Prostate gland (tissue), 2 donors: ENCODE data around the gene ACAA1. TPM values are rescaled to one million over a fixed set of nuclear protein-coding genes. Genes with fewer than 3 reads are reported as not detected.

Experiments
- DNase-seq: peaks from one replicate; pipeline ENCODE4 v3.0.0-alpha.2; 2019; ENCODE audit warnings: low spot score
- H3K27ac ChIP-seq, 2 donors: fragments of 200-600 bp; sonication (generic); 2 replicates each; pipeline ENCODE4 v1.5.1; 2017 to 2019
- H3K27me3 ChIP-seq: fragments of 200-600 bp; sonication (generic); replicated peaks from 2 replicates; pipeline ENCODE4 v1.5.1; 2019; ENCODE audit not compliant: insufficient read depth
- H3K36me3 ChIP-seq, 2 donors: fragments of 200-600 bp; sonication (generic); 1 replicate in 1 of 2; 2 replicates in 1 of 2; pipeline versions ENCODE4 v1.5.1 to v1.8.1; 2017 to 2019
- H3K4me1 ChIP-seq: fragments of 200-600 bp; sonication (generic); replicated peaks from 2 replicates; pipeline ENCODE4 v1.5.1; 2019
- H3K4me3 ChIP-seq, 2 donors: fragments of 200-600 bp; sonication (generic); 2 replicates each; pipeline ENCODE4 v1.5.1; 2017 to 2019
- H3K9me3 ChIP-seq: fragments of 200-600 bp; sonication (generic); 2 replicates; pipeline ENCODE4 v1.5.1; 2017
- CTCF ChIP-seq, 4 experiments: fragments of 200-600 bp in 2 of 4; fragments of 450-650 bp in 2 of 4; sonication (generic) in 2 of 4; IDR thresholded peaks; 1 replicate in 3 of 4; 2 replicates in 1 of 4; pipeline ENCODE4 v1.5.1; 2016 to 2019; ENCODE audit warnings: antibody characterized with exemption in 4 of 4, mild to moderate bottlenecking in 2 of 4, moderate library complexity in 2 of 4
- POLR2A ChIP-seq: fragments of 450-650 bp; IDR thresholded peaks from one replicate; pipeline ENCODE4 v1.6.1; 2016; ENCODE audit warnings: antibody characterized with exemption, mild to moderate bottlenecking
- POLR2AphosphoS5 ChIP-seq: sonication (generic); formaldehyde crosslinking; IDR thresholded peaks from one replicate; pipeline ENCODE4 v1.6.1; 2017; ENCODE audit warnings: antibody characterized with exemption
- WGBS: methylation state at CpG from one replicate; pipeline ENCODE4 v1.1.5; 2018; 5-methylcytosine and 5-hydroxymethylcytosine counted together
- intact Hi-C: fragments of 100-400 bp; cut with DNase I; formaldehyde crosslinking; loops from one replicate; pipeline ENCODE4 v1.14.2; 2022
- total RNA-seq, 2 donors: library from RNA; depleted of rRNA; stranded (reverse); fragments of >200 nt; gene quantifications; one replicate each; pipeline ENCODE4 v1.1.0, GENCODE V29; 2016

Gene ACAA1
- total RNA-seq, 2 donors from 2014 or later = 89.8 to 112 TPM

- intact Hi-C loops = loop anchor here (5.0 kb wide), 1 partner anchor 231 kb away; the partner anchor contains the start of gene XYLB
- no peak overlapping the region for H3K27ac ChIP-seq
- H3K36me3 ChIP-seq = no peaks in the 10 kb centered on the region
- no peaks in the 10 kb centered on the region for H3K27me3 ChIP-seq
- no peak for DNase-seq
- no peak for TF ChIP-seq CTCF (IDR thresholded peaks at IDR 0.05)
- no peak for TF ChIP-seq POLR2A
- no peak for TF ChIP-seq POLR2AphosphoS5
- WGBS = 84% methylated on average over 12 of the region's 12 CpGs
- no peak overlapping the region for H3K4me3 ChIP-seq
- H3K9me3 ChIP-seq = no peaks in the 10 kb centered on the region
- no peaks in the 10 kb centered on the region for H3K4me1 ChIP-seq
Observed at GRCh38 chr3:38116471-38117162, 20.3 kb downstream of the ACAA1 start.

GRCh38 chr3:38115645-38116427 lies 21.1 kb downstream of the ACAA1 start:
- no peak for TF ChIP-seq POLR2AphosphoS5
- TF ChIP-seq CTCF (IDR thresholded peaks at IDR 0.05) = no peak
- no peak for TF ChIP-seq POLR2A
- no peak overlapping the region for H3K4me3 ChIP-seq
- no peak overlapping the region for H3K27ac ChIP-seq
- WGBS = 77% methylated on average over 9 of the region's 9 CpGs
- no peaks in the 10 kb centered on the region for H3K4me1 ChIP-seq
- no peaks in the 10 kb centered on the region for H3K36me3 ChIP-seq
- no peaks in the 10 kb centered on the region for H3K27me3 ChIP-seq
- H3K9me3 ChIP-seq = no peaks in the 10 kb centered on the region
- intact Hi-C loops = loop anchor here (5.0 kb wide), 1 partner anchor 231 kb away; the partner anchor contains the start of gene XYLB
- no peak for DNase-seq

GRCh38 chr3:38114875-38115644 lies 21.9 kb downstream of the ACAA1 start:
- WGBS = 80% methylated on average over 13 of the region's 13 CpGs
- Histone ChIP-seq H3K4me3 (no peak overlapping the region), H3K4me1 (no peaks in the 10 kb centered on the region), H3K9me3 (no peaks in the 10 kb centered on the region), H3K36me3 (no peaks in the 10 kb centered on the region), H3K27ac (no peak overlapping the region), H3K27me3 (no peaks in the 10 kb centered on the region)
- no peak for DNase-seq
- no peak for TF ChIP-seq CTCF (IDR thresholded peaks at IDR 0.05)
- TF ChIP-seq POLR2AphosphoS5 = no peak
- TF ChIP-seq POLR2A = no peak
- intact Hi-C loops = loop anchor here (5.0 kb wide), 1 partner anchor 232 kb away; the partner anchor contains the start of gene XYLB

- Histone ChIP-seq H3K27ac (no peak overlapping the region), H3K4me3 (no peak overlapping the region), H3K36me3 (no peaks in the 10 kb centered on the region), H3K9me3 (no peaks in the 10 kb centered on the region), H3K4me1 (no peaks in the 10 kb centered on the region), H3K27me3 (no peaks in the 10 kb centered on the region)
- intact Hi-C loops = no loop called here
- DNase-seq = no peak
- no peak for TF ChIP-seq CTCF (IDR thresholded peaks at IDR 0.05)
- no peak for TF ChIP-seq POLR2A
- WGBS = 88% methylated on average over 13 of the region's 13 CpGs
Observed at GRCh38 chr3:38114052-38114874, 22.7 kb downstream of the ACAA1 start.
